HUES48 (cell line): ENCODE measurements around the gene TBC1D23.
"Not testable (repeated sequence)": the region's sequence is repeated elsewhere in the genome, so short reads cannot be mapped to it uniquely, and the experiment has no call there.

Experiments
- H3K27ac ChIP-seq: one replicate; pipeline ENCODE4 v1.7.0; 2013; ENCODE audit warnings: low read depth, low read length, inconsistent platforms
- H3K27me3 ChIP-seq: 2 replicates; pipeline ENCODE4 v1.6.1; 2013; ENCODE audit warnings: mild to moderate bottlenecking, low read length; ENCODE audit not compliant: control insufficient read depth, insufficient read depth
- H3K36me3 ChIP-seq: 2 replicates; pipeline ENCODE4 v1.6.1; 2013; ENCODE audit warnings: low read length; ENCODE audit not compliant: control insufficient read depth, insufficient read depth
- H3K4me1 ChIP-seq: 2 replicates; pipeline ENCODE4 v1.6.1; 2013; ENCODE audit warnings: mild to moderate bottlenecking, low read length; ENCODE audit not compliant: control insufficient read depth, insufficient read depth
- H3K4me3 ChIP-seq: 2 replicates; pipeline ENCODE4 v1.5.1; 2013; ENCODE audit warnings: mild to moderate bottlenecking, low read depth, low read length
- H3K9ac ChIP-seq: 2 replicates; pipeline ENCODE4 v1.6.1; 2013; ENCODE audit warnings: mild to moderate bottlenecking, low read depth, low read length, moderate library complexity
- H3K9me3 ChIP-seq: 2 replicates; pipeline ENCODE4 v1.6.1; 2013; ENCODE audit warnings: low read length; ENCODE audit not compliant: control insufficient read depth, insufficient read depth

TBC1D23 gene

GRCh38 chr3:100256731-100257151 lies 4.1 kb upstream of the TBC1D23 start:
- Histone ChIP-seq H3K4me1 (peaks cover 6% of the 10 kb centered on the region; the same call in 1 of the 2 replicates), H3K9ac (no peak overlapping the region), H3K4me3 (no peak overlapping the region), H3K36me3 (no peaks in the 10 kb centered on the region), H3K27ac (no peak overlapping the region), H3K9me3 (no peaks in the 10 kb centered on the region), H3K27me3 (no peaks in the 10 kb centered on the region)

- Histone ChIP-seq H3K9me3 (no peaks in the 10 kb centered on the region), H3K27me3 (no peaks in the 10 kb centered on the region), H3K27ac (no peak overlapping the region), H3K4me3 (no peak overlapping the region), H3K9ac (no peak overlapping the region), H3K36me3 (no peaks in the 10 kb centered on the region), H3K4me1 (peaks cover 6% of the 10 kb centered on the region; the same call in 1 of the 2 replicates)
Observed at GRCh38 chr3:100257586-100257985, 3.2 kb upstream of the TBC1D23 start.

- H3K4me1 ChIP-seq = peaks cover 22% of the 10 kb centered on the region
- H3K4me3 ChIP-seq = peak overlapping the region; percentile 89
- H3K27me3 ChIP-seq = no peaks in the 10 kb centered on the region
- no peaks in the 10 kb centered on the region for H3K36me3 ChIP-seq
- H3K9me3 ChIP-seq = no peaks in the 10 kb centered on the region
- peak overlapping the region; percentile 30; the same call in 1 of the 2 replicates for H3K9ac ChIP-seq
- H3K27ac ChIP-seq = peak overlapping the region; percentile 44
Observed at GRCh38 chr3:100260081-100260684, 609 bp upstream of the TBC1D23 start.

GRCh38 chr3:100261485-100261903 lies 702 bp downstream of the TBC1D23 start:
- Histone ChIP-seq H3K4me1 (peaks cover 23% of the 10 kb centered on the region), H3K36me3 (no peaks in the 10 kb centered on the region), H3K27me3 (no peaks in the 10 kb centered on the region), H3K9me3 (no peaks in the 10 kb centered on the region), H3K9ac (peak overlapping the region; percentile 64; the same call in 1 of the 2 replicates), H3K4me3 (peak overlapping the region; percentile 89), H3K27ac (peak overlapping the region; percentile 89)

- H3K27me3 ChIP-seq, H3K9ac ChIP-seq, H3K36me3 ChIP-seq, H3K27ac ChIP-seq, H3K9me3 ChIP-seq: not testable (repeated sequence)
- Histone ChIP-seq H3K4me3 (peak overlapping the region; percentile 39; the same call in 1 of the 2 replicates), H3K4me1 (peaks cover 23% of the 10 kb centered on the region)
Observed at GRCh38 chr3:100262925-100263324, 2.1 kb downstream of the TBC1D23 start.

GRCh38 chr3:100263583-100263982 lies 2.8 kb downstream of the TBC1D23 start:
- no peaks in the 10 kb centered on the region for H3K27me3 ChIP-seq
- H3K27ac ChIP-seq = peak overlapping the region; percentile 4
- H3K9ac ChIP-seq = no peak overlapping the region; the same call in 1 of the 2 replicates
- H3K9me3 ChIP-seq = no peaks in the 10 kb centered on the region
- no peaks in the 10 kb centered on the region for H3K36me3 ChIP-seq
- H3K4me3 ChIP-seq = no peak overlapping the region
- H3K4me1 ChIP-seq = peaks cover 23% of the 10 kb centered on the region

GRCh38 chr3:100264242-100264641 lies 3.5 kb downstream of the TBC1D23 start:
- Histone ChIP-seq H3K9ac (no peak overlapping the region), H3K36me3 (no peaks in the 10 kb centered on the region), H3K4me3 (no peak overlapping the region), H3K4me1 (peaks cover 25% of the 10 kb centered on the region), H3K9me3 (no peaks in the 10 kb centered on the region), H3K27me3 (no peaks in the 10 kb centered on the region), H3K27ac (no peak overlapping the region)

GRCh38 chr3:100265016-100265415 lies 4.2 kb downstream of the TBC1D23 start:
- H3K9ac ChIP-seq = no peak overlapping the region
- no peaks in the 10 kb centered on the region for H3K9me3 ChIP-seq
- H3K27ac ChIP-seq = no peak overlapping the region
- H3K4me1 ChIP-seq = peaks cover 29% of the 10 kb centered on the region
- no peak overlapping the region for H3K4me3 ChIP-seq
- H3K36me3 ChIP-seq = no peaks in the 10 kb centered on the region
- no peaks in the 10 kb centered on the region for H3K27me3 ChIP-seq

GRCh38 chr3:100266531-100266930 lies 5.7 kb downstream of the TBC1D23 start:
- Histone ChIP-seq H3K27ac (no peak overlapping the region), H3K9me3 (no peaks in the 10 kb centered on the region), H3K4me1 (peaks cover 36% of the 10 kb centered on the region), H3K9ac (no peak overlapping the region), H3K4me3 (no peak overlapping the region), H3K36me3 (no peaks in the 10 kb centered on the region), H3K27me3 (no peaks in the 10 kb centered on the region)

GRCh38 chr3:100268156-100268555 lies 7.4 kb downstream of the TBC1D23 start:
- Histone ChIP-seq H3K4me3 (no peak overlapping the region), H3K27ac (no peak overlapping the region), H3K4me1 (peaks cover 46% of the 10 kb centered on the region), H3K9ac (no peak overlapping the region), H3K9me3 (no peaks in the 10 kb centered on the region), H3K27me3 (no peaks in the 10 kb centered on the region), H3K36me3 (no peaks in the 10 kb centered on the region)

GRCh38 chr3:100269001-100269400 lies 8.2 kb downstream of the TBC1D23 start:
- Histone ChIP-seq H3K9me3 (no peaks in the 10 kb centered on the region), H3K36me3 (no peaks in the 10 kb centered on the region), H3K9ac (no peak overlapping the region), H3K27me3 (no peaks in the 10 kb centered on the region), H3K4me1 (peaks cover 44% of the 10 kb centered on the region), H3K4me3 (no peak overlapping the region), H3K27ac (no peak overlapping the region)
